HEK293 (cell line): ENCODE data around the gene IGFALS.

Source experiments
- BCL11A ChIP-seq: fragments of 450-650 bp; formaldehyde crosslinking; IDR thresholded peaks from 2 replicates; pipeline ENCODE4 v1.5.1; 2016; ENCODE audit warnings: low read depth, missing biosample characterization, missing genetic modification characterization
- BCL11B ChIP-seq: fragments of 450-650 bp; formaldehyde crosslinking; IDR thresholded peaks from 2 replicates; pipeline ENCODE4 v1.5.1; 2016; ENCODE audit warnings: low read depth, missing biosample characterization, missing genetic modification characterization
- GFI1B ChIP-seq: fragments of 450-650 bp; formaldehyde crosslinking; IDR thresholded peaks from 2 replicates; pipeline ENCODE4 v1.5.1; 2016; ENCODE audit warnings: missing biosample characterization, missing genetic modification characterization
- GLIS1 ChIP-seq: fragments of 450-650 bp; formaldehyde crosslinking; IDR thresholded peaks from 2 replicates; pipeline ENCODE4 v1.5.1; 2016; ENCODE audit warnings: missing biosample characterization, missing genetic modification characterization
- IKZF3 ChIP-seq: fragments of 450-650 bp; IDR thresholded peaks from 2 replicates; pipeline ENCODE4 v1.5.0; 2018; ENCODE audit warnings: missing biosample characterization, mild to moderate bottlenecking, missing genetic modification characterization, moderate library complexity
- OSR2 ChIP-seq: fragments of 450-650 bp; formaldehyde crosslinking; IDR thresholded peaks from 2 replicates; pipeline ENCODE4 v1.5.1; 2016; ENCODE audit warnings: missing biosample characterization, missing genetic modification characterization
- SCRT1 ChIP-seq: fragments of 450-650 bp; formaldehyde crosslinking; IDR thresholded peaks from 2 replicates; pipeline ENCODE4 v1.5.1; 2016; ENCODE audit warnings: missing biosample characterization, missing genetic modification characterization, borderline replicate concordance
- TRIM28 ChIP-seq: IDR thresholded peaks from 2 replicates; pipeline ENCODE4 v1.6.1; 2011; ENCODE audit warnings: low read length, control low read depth, borderline replicate concordance
- ZBTB1 ChIP-seq: fragments of 450-650 bp; formaldehyde crosslinking; IDR thresholded peaks from 2 replicates; pipeline ENCODE4 v1.5.1; 2016; ENCODE audit warnings: missing biosample characterization, missing genetic modification characterization
- ZNF132 ChIP-seq: fragments of 450-650 bp; formaldehyde crosslinking; IDR thresholded peaks from 2 replicates; pipeline ENCODE4 v1.5.1; 2017; ENCODE audit warnings: missing biosample characterization, missing genetic modification characterization, borderline replicate concordance
- ZNF366 ChIP-seq: fragments of 450-650 bp; formaldehyde crosslinking; conservative IDR thresholded peaks from 2 replicates; pipeline ENCODE4 v1.5.1; 2016; ENCODE audit warnings: missing biosample characterization, missing genetic modification characterization
- ZNF37A ChIP-seq: fragments of 450-650 bp; IDR thresholded peaks from 2 replicates; pipeline ENCODE4 v1.5.1; 2018; ENCODE audit warnings: missing biosample characterization, missing genetic modification characterization
- ZNF391 ChIP-seq: fragments of 450-650 bp; formaldehyde crosslinking; IDR thresholded peaks from 2 replicates; pipeline ENCODE4 v1.5.1; 2016; ENCODE audit warnings: low read depth, missing biosample characterization, missing genetic modification characterization, borderline replicate concordance
- ZNF529 ChIP-seq: fragments of 450-650 bp; formaldehyde crosslinking; IDR thresholded peaks from 2 replicates; pipeline ENCODE4 v1.5.1; 2017; ENCODE audit warnings: missing genetic modification characterization, missing biosample characterization; ENCODE audit not compliant: insufficient replicate concordance
- ZNF621 ChIP-seq: fragments of 450-650 bp; formaldehyde crosslinking; IDR thresholded peaks from 2 replicates; pipeline ENCODE4 v1.5.1; 2017; ENCODE audit warnings: missing biosample characterization, missing genetic modification characterization
- ZNF623 ChIP-seq: fragments of 450-650 bp; formaldehyde crosslinking; IDR thresholded peaks from 2 replicates; pipeline ENCODE4 v1.5.1; 2016; ENCODE audit warnings: missing biosample characterization, missing genetic modification characterization
- ZNF660 ChIP-seq: fragments of 450-650 bp; IDR thresholded peaks from 2 replicates; pipeline ENCODE4 v1.5.1; 2018; ENCODE audit warnings: missing biosample characterization, mild to moderate bottlenecking, missing genetic modification characterization
- ZNF776 ChIP-seq: fragments of 450-650 bp; formaldehyde crosslinking; IDR thresholded peaks from 2 replicates; pipeline ENCODE4 v1.5.0; 2017; ENCODE audit warnings: missing biosample characterization, missing genetic modification characterization, borderline replicate concordance
- ZNF785 ChIP-seq: fragments of 450-650 bp; formaldehyde crosslinking; IDR thresholded peaks from 2 replicates; pipeline ENCODE4 v1.5.1; 2016; ENCODE audit warnings: missing biosample characterization, missing genetic modification characterization
- ZNF843 ChIP-seq: fragments of 450-650 bp; formaldehyde crosslinking; IDR thresholded peaks from 2 replicates; pipeline ENCODE4 v1.5.1; 2016; ENCODE audit warnings: missing biosample characterization, missing genetic modification characterization
- TF ChIP-seq, protein P1 (sequence below): fragments of 450-650 bp; formaldehyde crosslinking; IDR thresholded peaks from 2 replicates; pipeline ENCODE4; 2016; ENCODE audit warnings: missing biosample characterization, missing genetic modification characterization
- TF ChIP-seq, protein P2 (sequence below): fragments of 450-650 bp; formaldehyde crosslinking; IDR thresholded peaks from 2 replicates; pipeline ENCODE4 v1.5.1; 2017; ENCODE audit warnings: missing biosample characterization, missing genetic modification characterization
- TF ChIP-seq, protein P3 (sequence below): fragments of 450-650 bp; formaldehyde crosslinking; IDR thresholded peaks from 2 replicates; pipeline ENCODE4 v1.5.1; 2016; ENCODE audit warnings: missing biosample characterization, missing genetic modification characterization, low read depth
- TF ChIP-seq, protein P4 (sequence below): fragments of 450-650 bp; formaldehyde crosslinking; IDR thresholded peaks from 2 replicates; pipeline ENCODE4 v1.5.1; 2016; ENCODE audit warnings: missing biosample characterization, missing genetic modification characterization
- TF ChIP-seq, protein P5 (sequence below): fragments of 450-650 bp; formaldehyde crosslinking; IDR thresholded peaks from 2 replicates; pipeline ENCODE4 v1.5.1; 2016; ENCODE audit warnings: missing biosample characterization, missing genetic modification characterization
- TF ChIP-seq, protein P6 (sequence below): fragments of 450-650 bp; formaldehyde crosslinking; IDR thresholded peaks from 2 replicates; pipeline ENCODE4 v1.5.1; 2016; ENCODE audit warnings: missing biosample characterization, missing genetic modification characterization, borderline replicate concordance

The IGFALS gene

DNA sequence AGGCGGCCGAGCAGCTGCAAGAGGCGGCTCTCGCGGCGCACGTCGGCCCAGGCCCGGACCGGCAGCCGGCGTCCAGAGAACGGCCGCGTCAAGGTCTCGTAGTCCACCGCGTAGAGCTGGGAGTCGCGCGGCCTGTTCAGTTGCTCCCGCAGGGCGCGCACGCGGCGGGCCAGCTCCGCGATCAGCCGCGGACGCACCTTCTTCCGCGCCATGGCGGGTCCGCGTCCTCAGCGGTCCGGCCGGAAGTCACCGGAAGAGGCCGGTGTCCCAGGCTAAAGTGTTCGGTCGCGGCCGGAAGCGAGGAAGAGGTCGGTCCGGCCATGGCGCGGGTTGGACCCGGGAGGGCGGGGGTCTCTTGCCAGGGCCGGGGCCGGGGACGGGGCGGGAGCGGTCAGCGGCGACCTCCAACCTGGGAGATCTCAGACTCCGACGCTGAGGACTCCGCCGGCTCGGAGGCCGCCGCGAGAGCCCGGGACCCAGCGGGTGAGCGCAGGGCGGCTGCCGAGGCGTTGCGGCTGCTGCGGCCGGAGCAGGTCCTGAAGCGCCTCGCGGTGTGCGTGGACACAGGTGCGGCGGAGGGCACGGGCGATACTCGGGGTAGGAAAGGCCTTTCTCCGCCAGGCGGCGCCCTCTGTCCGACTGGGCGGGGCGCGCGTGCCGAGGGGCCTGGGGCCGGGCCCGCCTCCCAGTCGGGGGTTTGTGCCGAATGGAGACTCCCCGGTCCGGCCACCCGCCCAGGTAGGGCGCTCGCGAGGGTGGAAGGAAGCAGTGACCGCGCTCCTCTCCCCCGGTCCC, 20.4 kb downstream of the IGFALS start, which contains the start of gene MRPS34 (continued):
- TF ChIP-seq, protein P1, sequence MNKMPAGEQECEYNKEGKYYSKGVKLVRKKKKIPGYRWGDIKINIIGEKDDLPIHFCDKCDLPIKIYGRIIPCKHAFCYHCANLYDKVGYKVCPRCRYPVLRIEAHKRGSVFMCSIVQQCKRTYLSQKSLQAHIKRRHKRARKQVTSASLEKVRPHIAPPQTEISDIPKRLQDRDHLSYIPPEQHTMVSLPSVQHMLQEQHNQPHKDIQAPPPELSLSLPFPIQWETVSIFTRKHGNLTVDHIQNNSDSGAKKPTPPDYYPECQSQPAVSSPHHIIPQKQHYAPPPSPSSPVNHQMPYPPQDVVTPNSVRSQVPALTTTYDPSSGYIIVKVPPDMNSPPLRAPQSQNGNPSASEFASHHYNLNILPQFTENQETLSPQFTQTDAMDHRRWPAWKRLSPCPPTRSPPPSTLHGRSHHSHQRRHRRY (tag by site-specific recombination): no peak
- 0 out of 2 replicates have a peak, but pooled peaks have one; percentile 25 for TF ChIP-seq ZNF37A (tag by site-specific recombination)
- no peak; the same call in 1 of the 2 replicates for TF ChIP-seq ZNF623 (tag by site-specific recombination)
- TF ChIP-seq ZNF843 (tag by site-specific recombination): peak; percentile 38; the same call in 1 of the 2 replicates
- TF ChIP-seq OSR2 (tag by site-specific recombination): peak; percentile 30; the same call in 1 of the 2 replicates
- peak; percentile 46; the same call in 1 of the 2 replicates for TF ChIP-seq GLIS1 (tag by site-specific recombination)
- no peak for TF ChIP-seq ZNF621 (tag by site-specific recombination)
- peak; percentile 83 for TF ChIP-seq ZNF660 (tag by site-specific recombination)
- TF ChIP-seq, protein P2, sequence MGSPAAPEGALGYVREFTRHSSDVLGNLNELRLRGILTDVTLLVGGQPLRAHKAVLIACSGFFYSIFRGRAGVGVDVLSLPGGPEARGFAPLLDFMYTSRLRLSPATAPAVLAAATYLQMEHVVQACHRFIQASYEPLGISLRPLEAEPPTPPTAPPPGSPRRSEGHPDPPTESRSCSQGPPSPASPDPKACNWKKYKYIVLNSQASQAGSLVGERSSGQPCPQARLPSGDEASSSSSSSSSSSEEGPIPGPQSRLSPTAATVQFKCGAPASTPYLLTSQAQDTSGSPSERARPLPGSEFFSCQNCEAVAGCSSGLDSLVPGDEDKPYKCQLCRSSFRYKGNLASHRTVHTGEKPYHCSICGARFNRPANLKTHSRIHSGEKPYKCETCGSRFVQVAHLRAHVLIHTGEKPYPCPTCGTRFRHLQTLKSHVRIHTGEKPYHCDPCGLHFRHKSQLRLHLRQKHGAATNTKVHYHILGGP (tag by site-specific recombination): no peak
- TF ChIP-seq ZNF776 (tag by site-specific recombination): no peak
- TF ChIP-seq ZNF366 (tag by site-specific recombination): no peak
- no peak for TF ChIP-seq TRIM28
- TF ChIP-seq, protein P3, sequence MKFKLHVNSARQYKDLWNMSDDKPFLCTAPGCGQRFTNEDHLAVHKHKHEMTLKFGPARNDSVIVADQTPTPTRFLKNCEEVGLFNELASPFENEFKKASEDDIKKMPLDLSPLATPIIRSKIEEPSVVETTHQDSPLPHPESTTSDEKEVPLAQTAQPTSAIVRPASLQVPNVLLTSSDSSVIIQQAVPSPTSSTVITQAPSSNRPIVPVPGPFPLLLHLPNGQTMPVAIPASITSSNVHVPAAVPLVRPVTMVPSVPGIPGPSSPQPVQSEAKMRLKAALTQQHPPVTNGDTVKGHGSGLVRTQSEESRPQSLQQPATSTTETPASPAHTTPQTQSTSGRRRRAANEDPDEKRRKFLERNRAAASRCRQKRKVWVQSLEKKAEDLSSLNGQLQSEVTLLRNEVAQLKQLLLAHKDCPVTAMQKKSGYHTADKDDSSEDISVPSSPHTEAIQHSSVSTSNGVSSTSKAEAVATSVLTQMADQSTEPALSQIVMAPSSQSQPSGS (tag by site-specific recombination): no peak
- TF ChIP-seq, protein P4, sequence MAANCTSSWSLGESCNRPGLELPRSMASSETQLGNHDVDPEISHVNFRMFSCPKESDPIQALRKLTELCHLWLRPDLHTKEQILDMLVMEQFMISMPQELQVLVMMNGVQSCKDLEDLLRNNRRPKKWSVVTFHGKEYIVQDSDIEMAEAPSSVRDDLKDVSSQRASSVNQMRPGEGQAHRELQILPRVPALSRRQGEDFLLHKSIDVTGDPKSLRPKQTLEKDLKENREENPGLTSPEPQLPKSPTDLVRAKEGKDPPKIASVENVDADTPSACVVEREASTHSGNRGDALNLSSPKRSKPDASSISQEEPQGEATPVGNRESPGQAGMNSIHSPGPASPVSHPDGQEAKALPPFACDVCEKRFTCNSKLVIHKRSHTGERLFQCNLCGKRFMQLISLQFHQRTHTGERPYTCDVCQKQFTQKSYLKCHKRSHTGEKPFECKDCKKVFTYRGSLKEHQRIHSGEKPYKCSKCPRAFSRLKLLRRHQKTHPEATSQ (tag by site-specific recombination): no peak; the same call in none of the 2 replicates
- no peak for TF ChIP-seq ZNF785 (tag by site-specific recombination)
- TF ChIP-seq, protein P5, sequence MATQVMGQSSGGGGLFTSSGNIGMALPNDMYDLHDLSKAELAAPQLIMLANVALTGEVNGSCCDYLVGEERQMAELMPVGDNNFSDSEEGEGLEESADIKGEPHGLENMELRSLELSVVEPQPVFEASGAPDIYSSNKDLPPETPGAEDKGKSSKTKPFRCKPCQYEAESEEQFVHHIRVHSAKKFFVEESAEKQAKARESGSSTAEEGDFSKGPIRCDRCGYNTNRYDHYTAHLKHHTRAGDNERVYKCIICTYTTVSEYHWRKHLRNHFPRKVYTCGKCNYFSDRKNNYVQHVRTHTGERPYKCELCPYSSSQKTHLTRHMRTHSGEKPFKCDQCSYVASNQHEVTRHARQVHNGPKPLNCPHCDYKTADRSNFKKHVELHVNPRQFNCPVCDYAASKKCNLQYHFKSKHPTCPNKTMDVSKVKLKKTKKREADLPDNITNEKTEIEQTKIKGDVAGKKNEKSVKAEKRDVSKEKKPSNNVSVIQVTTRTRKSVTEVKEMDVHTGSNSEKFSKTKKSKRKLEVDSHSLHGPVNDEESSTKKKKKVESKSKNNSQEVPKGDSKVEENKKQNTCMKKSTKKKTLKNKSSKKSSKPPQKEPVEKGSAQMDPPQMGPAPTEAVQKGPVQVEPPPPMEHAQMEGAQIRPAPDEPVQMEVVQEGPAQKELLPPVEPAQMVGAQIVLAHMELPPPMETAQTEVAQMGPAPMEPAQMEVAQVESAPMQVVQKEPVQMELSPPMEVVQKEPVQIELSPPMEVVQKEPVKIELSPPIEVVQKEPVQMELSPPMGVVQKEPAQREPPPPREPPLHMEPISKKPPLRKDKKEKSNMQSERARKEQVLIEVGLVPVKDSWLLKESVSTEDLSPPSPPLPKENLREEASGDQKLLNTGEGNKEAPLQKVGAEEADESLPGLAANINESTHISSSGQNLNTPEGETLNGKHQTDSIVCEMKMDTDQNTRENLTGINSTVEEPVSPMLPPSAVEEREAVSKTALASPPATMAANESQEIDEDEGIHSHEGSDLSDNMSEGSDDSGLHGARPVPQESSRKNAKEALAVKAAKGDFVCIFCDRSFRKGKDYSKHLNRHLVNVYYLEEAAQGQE (tag by site-specific recombination): no peak
- peak; percentile 64 for TF ChIP-seq GFI1B (tag by site-specific recombination)
- no peak for TF ChIP-seq SCRT1 (tag by site-specific recombination)
- TF ChIP-seq BCL11B (tag by site-specific recombination): peak; percentile 88; the same call in 1 of the 2 replicates
- no peak for TF ChIP-seq ZNF529 (tag by site-specific recombination)
- no peak for TF ChIP-seq IKZF3 (tag by site-specific recombination)
- TF ChIP-seq, protein P6, sequence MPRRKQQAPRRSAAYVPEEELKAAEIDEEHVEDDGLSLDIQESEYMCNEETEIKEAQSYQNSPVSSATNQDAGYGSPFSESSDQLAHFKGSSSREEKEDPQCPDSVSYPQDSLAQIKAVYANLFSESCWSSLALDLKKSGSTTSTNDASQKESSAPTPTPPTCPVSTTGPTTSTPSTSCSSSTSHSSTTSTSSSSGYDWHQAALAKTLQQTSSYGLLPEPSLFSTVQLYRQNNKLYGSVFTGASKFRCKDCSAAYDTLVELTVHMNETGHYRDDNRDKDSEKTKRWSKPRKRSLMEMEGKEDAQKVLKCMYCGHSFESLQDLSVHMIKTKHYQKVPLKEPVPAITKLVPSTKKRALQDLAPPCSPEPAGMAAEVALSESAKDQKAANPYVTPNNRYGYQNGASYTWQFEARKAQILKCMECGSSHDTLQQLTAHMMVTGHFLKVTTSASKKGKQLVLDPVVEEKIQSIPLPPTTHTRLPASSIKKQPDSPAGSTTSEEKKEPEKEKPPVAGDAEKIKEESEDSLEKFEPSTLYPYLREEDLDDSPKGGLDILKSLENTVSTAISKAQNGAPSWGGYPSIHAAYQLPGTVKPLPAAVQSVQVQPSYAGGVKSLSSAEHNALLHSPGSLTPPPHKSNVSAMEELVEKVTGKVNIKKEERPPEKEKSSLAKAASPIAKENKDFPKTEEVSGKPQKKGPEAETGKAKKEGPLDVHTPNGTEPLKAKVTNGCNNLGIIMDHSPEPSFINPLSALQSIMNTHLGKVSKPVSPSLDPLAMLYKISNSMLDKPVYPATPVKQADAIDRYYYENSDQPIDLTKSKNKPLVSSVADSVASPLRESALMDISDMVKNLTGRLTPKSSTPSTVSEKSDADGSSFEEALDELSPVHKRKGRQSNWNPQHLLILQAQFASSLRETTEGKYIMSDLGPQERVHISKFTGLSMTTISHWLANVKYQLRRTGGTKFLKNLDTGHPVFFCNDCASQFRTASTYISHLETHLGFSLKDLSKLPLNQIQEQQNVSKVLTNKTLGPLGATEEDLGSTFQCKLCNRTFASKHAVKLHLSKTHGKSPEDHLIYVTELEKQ: peak; percentile 32; the same call in 1 of the 2 replicates
- peak; percentile 60; the same call in 1 of the 2 replicates for TF ChIP-seq ZBTB1 (tag by site-specific recombination)
- no peak for TF ChIP-seq BCL11A (tag by site-specific recombination)
- TF ChIP-seq ZNF132 (tag by site-specific recombination): no peak
- TF ChIP-seq ZNF391 (tag by site-specific recombination): peak; percentile 75; the same call in 1 of the 2 replicates
